Fibroblast of villous mesenchyme (primary cell): ENCODE measurements around the gene ZNF500. TPM values are rescaled to one million over a fixed set of nuclear protein-coding genes. Genes with fewer than 3 reads are reported as not detected.

Experiments
- DNase-seq: peaks from one replicate; pipeline ENCODE4 v3.0.0-alpha.2; 2010; ENCODE audit warnings: low read depth
- H3K4me3 ChIP-seq: 2 replicates; pipeline ENCODE4 v1.5.1; 2011; ENCODE audit warnings: low read depth, mild to moderate bottlenecking, low read length
- CTCF ChIP-seq: IDR thresholded peaks from 2 replicates; pipeline ENCODE4 v1.5.1; 2012; ENCODE audit warnings: low read depth, mild to moderate bottlenecking, low read length; ENCODE audit not compliant: insufficient read depth
- total RNA-seq: library from RNA; depleted of rRNA; stranded (reverse); fragments of >200 nt; gene quantifications from 2 replicates; pipeline ENCODE4 v1.2.3, GENCODE V29; 2012

The ZNF500 gene
- total RNA-seq, 1 donor: 12.5 TPM

GRCh38 chr16:4706871-4707270 is 60.1 kb downstream of the ZNF500 start:
- DNase-seq: no peak
- TF ChIP-seq CTCF: no peak
- no peak overlapping the region for H3K4me3 ChIP-seq

- DNase-seq: no peak
- TF ChIP-seq CTCF: no peak
- no peak overlapping the region for H3K4me3 ChIP-seq
Measured at GRCh38 chr16:4704913-4705312, 62.0 kb downstream of the ZNF500 start.

- TF ChIP-seq CTCF: no peak
- H3K4me3 ChIP-seq: no peak overlapping the region
- no peak for DNase-seq
Measured at GRCh38 chr16:4704491-4704890, 62.5 kb downstream of the ZNF500 start.

GRCh38 chr16:4703906-4704305 is 63.1 kb downstream of the ZNF500 start:
- TF ChIP-seq CTCF: no peak
- DNase-seq: no peak
- H3K4me3 ChIP-seq: no peak overlapping the region

- no peak for DNase-seq
- H3K4me3 ChIP-seq: no peak overlapping the region
- TF ChIP-seq CTCF: no peak
Measured at GRCh38 chr16:4702466-4702808, 64.5 kb downstream of the ZNF500 start.

GRCh38 chr16:4701791-4702465 is 65.0 kb downstream of the ZNF500 start:
- DNase-seq: no peak
- no peak for TF ChIP-seq CTCF
- no peak overlapping the region for H3K4me3 ChIP-seq
